ENCODE measurements around the gene NIM1K.

DNA sequence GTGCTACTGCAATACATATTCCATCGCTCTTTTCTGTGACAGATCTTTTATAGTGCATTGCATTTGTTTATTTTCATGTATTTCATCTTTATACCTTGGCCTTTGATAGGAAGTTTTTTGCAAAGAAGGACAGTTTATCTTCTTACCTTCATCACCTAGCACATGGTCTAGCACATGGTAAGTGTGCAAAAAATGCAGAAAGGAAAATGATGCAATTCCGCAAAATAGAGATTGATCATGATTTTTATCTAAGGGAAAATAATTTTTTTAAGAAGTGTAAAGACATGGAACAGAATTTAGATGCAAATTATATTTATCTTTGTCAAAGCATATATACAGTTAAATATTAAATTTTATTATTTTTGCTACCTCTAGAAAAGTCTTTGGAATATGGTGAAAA is 19.2 kb upstream of the NIM1K start:
- TF ChIP-seq, protein P1, sequence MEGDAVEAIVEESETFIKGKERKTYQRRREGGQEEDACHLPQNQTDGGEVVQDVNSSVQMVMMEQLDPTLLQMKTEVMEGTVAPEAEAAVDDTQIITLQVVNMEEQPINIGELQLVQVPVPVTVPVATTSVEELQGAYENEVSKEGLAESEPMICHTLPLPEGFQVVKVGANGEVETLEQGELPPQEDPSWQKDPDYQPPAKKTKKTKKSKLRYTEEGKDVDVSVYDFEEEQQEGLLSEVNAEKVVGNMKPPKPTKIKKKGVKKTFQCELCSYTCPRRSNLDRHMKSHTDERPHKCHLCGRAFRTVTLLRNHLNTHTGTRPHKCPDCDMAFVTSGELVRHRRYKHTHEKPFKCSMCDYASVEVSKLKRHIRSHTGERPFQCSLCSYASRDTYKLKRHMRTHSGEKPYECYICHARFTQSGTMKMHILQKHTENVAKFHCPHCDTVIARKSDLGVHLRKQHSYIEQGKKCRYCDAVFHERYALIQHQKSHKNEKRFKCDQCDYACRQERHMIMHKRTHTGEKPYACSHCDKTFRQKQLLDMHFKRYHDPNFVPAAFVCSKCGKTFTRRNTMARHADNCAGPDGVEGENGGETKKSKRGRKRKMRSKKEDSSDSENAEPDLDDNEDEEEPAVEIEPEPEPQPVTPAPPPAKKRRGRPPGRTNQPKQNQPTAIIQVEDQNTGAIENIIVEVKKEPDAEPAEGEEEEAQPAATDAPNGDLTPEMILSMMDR (IDR thresholded peaks at IDR 0.05 in 8 of 11, conservative IDR thresholded peaks at IDR 0.05 in 3 of 11), result no peak
- TF ChIP-seq POLR2A (IDR thresholded peaks at IDR 0.05), result no peak
- no peak for TF ChIP-seq POLR2AphosphoS5 (IDR thresholded peaks at IDR 0.05)
